GM10266 (cell line): ENCODE measurements around the gene UCHL1.
"Not testable (repeated sequence)": the region's sequence is repeated elsewhere in the genome, so short reads cannot be mapped to it uniquely, and the experiment has no call there.

ENCODE experiments used
- DNase-seq: peaks from one replicate; pipeline ENCODE4 v3.0.0; 2012; ENCODE audit errors: extremely low spot score
- TF ChIP-seq, protein P1 (sequence below): IDR thresholded peaks from 2 replicates; pipeline ENCODE4 v1.5.1; 2012; ENCODE audit warnings: mild to moderate bottlenecking, low read depth; ENCODE audit not compliant: control insufficient read depth, insufficient read depth; ENCODE audit errors: missing control alignments

UCHL1 gene

DNA sequence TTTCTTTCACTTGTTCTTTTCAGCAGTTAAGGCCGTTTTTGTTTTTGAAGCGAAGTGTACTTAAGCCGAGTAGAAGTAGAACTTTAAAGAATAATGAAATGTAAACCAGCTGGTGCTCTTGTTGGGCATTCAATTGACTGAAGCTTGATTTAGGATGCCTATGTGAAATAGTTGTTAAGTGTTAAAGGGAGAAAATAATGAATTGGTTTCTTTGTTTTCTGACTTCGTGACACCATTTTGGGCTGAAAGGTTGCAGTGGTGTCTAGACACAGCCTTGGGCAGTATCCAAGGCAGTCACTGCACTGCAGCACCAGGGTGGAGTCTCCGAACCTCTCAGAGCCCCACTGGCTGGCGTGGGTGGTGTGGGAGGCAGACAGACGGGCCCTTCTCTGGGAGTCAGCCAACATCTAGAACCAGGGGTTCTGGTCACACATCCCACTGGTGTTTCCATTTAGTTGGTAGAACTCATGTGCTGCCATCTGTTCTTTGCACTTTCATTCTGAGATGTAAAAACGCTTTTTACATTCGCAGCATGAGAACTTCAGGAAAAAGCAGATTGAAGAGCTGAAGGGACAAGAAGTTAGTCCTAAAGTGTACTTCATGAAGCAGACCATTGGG is 3.5 kb downstream of the UCHL1 start:
- TF ChIP-seq, protein P1, sequence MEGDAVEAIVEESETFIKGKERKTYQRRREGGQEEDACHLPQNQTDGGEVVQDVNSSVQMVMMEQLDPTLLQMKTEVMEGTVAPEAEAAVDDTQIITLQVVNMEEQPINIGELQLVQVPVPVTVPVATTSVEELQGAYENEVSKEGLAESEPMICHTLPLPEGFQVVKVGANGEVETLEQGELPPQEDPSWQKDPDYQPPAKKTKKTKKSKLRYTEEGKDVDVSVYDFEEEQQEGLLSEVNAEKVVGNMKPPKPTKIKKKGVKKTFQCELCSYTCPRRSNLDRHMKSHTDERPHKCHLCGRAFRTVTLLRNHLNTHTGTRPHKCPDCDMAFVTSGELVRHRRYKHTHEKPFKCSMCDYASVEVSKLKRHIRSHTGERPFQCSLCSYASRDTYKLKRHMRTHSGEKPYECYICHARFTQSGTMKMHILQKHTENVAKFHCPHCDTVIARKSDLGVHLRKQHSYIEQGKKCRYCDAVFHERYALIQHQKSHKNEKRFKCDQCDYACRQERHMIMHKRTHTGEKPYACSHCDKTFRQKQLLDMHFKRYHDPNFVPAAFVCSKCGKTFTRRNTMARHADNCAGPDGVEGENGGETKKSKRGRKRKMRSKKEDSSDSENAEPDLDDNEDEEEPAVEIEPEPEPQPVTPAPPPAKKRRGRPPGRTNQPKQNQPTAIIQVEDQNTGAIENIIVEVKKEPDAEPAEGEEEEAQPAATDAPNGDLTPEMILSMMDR: no peak
- no peak for DNase-seq

DNA sequence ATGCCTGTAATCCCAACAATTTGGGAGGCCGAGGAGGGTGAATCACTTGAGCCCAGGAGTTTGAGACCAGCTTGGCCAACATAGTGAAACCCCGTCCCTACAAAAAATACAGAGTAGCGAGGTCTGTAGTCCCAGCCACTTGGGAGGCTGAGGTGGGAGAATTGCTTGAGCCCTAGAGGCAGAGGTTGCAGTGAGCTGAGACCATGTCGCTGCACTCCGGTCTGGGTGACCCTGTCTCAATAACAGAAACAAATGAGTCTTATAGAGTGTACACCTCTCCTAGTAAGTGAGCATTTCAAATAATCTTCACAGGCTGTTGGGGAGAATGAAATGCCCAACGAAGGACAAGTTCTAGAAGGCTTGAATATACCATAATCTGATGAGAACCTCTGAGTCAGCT is 5.5 kb downstream of the UCHL1 start:
- no peak for DNase-seq
- TF ChIP-seq, protein P1: no peak

DNA sequence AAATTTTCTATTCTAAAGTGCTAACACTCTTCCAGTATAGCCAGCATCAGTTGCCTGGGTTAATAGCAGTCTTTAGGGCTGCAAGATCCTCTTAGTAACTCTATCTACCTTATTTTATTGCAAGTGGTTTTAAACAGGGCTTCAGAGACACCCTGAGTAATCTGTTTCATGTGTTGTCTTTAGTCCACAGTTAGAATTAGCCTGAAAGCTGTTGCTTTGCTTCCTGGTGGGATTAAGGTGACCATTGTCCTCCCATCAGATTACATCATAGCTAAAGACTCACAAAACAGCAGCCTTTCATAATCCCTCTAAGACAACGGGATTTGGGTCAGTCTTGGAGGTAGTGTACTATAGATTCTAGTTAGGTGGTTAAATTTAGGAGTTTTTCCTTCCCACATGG is 7.5 kb downstream of the UCHL1 start:
- TF ChIP-seq, protein P1: no peak

GRCh38 chr4:41267997-41268396 is 11.3 kb downstream of the UCHL1 start:
- TF ChIP-seq, protein P1: no peak
- no peak for DNase-seq

More for the DNA sequence above, 7.5 kb downstream of the UCHL1 start:
- DNase-seq: no peak

DNA sequence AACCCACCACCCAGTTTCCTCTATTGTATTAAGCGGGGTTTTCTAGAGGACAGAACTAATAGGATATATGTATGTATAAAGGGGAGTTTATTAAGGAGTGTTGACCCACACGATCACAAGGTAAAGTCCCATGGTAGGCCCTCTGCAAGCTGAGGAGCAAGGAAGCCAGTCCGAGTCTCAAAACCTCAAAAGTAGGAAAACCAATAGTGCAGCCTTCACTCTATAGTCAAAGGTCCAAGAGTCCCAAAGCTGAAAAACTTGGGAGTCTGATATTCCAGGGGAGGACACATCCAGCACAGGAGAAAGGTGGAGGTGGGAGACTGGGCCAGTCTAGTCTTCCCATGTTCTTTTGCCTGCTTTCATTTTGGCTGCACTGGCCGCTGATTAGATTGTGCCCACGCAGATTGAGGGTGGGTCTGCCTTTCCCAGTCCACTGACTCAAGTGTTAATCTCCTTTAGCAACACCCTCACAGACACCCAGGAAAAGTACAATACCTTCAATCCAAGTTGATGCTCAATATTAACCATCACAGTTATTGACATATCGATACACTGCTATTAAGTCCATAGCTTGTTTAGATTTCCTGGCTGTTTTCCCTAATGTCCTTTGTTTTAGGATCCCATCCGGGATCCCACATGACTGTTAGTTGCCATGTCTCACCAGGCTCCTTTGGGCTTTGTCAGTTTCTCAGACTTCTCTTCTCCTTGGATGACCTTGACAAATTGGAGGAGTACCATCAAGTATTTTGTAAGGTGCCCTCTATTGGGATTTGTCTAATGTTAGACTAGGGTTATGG is 12.2 kb downstream of the UCHL1 start:
- TF ChIP-seq, protein P1: no peak
- DNase-seq: no peak

- no peak for DNase-seq
- TF ChIP-seq, protein P1: no peak
These were observed 13.0 kb downstream of the UCHL1 start for GRCh38 chr4:41269682-41270081.

DNA sequence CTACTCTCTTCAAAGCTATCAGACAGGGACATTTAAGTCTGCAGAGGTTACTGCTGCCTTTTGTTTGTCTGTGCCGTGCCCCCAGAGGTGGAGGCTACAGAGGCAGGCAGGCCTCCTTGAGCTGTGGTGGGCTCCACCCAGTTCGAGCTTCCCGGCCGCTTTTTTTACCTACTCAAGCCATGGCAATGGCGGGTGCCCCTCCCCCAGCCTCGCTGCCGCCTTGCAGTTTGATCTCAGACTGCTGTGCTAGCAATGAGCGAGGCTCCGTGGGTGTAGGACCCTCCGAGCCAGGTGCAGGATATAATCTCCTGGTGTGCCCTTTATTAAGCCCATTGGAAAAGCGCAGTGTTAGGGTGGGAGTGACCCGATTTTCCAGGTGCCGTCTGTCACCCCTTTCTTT is 19.2 kb downstream of the UCHL1 start:
- DNase-seq: not testable (repeated sequence)
